NCI-H1105 (cell line): ENCODE data around the gene COL8A2.
A peak's percentile ranks its signal among the peaks of the same experiment; 100 is the strongest.

Experiments used
- DNase-seq: peaks from one replicate; lab custom pipeline; 2025; lab: John Stamatoyannopoulos, UW

Gene COL8A2

DNA sequence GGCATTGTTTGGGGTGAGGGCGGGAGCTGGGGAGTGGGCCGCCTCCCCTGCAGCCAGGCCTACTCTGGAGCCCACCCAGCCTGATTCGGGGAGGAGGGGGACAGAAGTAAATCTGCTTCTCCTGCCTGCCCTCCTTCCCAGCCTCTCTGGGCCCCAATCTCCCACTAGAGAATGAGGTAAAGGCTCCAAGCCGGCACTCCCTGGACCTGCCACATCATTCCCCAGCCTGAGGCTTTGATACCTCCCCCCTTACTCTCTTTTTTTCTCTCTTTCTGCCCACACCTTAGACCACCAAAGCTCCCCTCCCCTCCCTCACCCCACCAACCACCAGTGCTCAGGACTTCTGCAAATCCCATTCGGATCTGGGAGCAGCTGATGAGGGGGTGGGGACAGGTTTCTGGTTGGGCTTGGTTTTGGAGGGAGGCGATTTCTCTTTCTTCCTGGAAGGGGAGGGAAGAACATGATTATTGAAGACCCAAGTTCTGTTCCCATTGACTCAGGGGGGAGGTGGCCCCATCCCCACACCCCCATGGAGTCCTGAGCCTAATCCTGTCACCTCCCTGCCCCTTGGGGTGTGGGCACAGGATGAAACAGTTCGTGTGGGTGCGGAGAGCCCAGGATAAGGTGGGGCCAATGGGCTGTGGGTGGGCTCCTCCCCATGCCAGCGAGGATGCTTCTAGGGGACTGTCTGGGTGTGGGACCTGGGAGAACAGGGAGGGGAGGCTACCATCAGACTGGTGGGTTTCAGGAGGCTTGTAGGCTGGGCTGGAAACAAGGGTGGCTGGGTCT is 32.3 kb upstream of the COL8A2 start:
- DNase-seq: no peak

DNA sequence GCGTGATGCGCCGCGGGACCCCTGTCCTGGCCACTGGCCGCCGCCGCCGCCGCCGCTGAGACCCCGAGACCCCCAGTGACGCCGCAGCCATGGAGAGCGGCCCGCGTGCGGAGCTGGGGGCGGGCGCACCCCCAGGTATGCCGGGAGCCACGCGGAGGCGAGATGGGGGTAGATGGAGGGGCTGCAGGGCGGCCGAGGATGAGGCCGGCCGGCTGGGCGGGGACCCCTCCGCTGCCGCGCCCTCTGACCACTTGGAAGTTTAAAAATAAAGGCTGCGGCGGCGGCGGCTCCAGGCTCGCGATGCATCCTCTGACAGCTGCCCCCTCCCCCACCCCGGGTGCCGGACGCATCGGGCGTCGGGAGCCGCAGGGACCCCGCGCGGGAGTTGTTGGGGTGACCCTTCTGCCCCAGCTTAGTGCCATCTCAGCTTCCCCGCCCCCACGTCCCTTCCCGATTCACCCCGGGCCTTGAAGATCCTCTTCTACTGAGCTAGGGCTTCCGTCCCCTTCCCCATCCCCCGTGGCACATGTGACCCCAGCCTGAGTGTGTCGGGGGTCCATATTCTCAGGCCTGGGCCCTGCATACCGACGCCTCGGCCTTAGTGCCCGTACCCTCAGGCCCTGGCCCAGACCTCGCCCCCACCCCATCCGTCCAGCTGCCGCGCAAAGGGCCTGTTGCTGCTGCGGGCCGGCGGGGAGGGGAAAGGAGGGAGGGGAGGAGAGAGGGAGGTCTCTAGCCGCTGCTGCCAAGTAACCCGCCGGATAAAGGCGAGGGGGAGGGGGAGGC is 31.5 kb upstream of the COL8A2 start:
- DNase-seq: peak; percentile 52

DNA sequence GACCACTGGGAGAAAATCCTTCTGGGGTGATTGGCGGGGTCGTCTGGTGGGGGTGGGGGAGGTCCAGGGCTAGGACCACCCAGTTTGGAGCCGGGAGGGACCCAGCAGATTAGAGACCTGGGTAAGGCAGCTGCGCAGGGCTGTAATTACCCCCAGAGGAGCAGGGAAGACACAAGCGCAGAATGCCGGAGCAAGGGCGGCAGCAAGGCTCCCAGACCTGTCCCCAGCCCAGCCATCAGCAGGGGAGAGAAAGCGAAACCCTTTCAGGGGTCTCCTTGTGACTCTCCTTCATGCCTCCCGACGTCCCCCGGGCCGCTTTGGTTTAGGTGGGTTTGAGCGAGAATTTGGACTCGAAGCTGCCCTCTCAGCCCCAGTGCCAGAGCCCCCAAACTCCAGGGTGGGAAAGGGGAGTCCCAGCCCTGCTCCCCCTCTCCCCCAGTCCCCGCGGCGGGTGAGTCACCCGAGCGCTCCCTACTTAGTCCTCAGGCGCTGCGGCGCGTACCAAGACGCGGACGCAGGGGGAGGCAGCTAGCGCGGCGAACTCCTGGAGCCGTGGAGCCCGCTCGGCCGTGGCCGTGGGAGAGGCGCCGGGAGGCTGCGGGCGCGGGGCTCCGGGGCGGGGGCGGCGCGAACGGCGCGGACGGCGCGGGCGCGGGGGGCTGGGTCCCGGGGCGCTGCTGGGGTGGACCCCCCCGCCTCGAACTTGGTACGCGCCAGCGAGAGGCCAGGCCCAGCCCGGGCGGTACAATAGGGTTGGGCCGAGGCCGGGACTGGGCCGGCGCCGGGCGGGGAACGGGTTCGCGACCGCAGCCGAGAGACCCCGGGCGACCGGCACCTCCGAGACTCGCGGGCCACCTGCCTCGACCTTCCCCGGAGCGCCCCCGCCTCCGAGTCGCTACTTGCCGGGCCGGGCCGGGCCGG is 30.6 kb upstream of the COL8A2 start, which contains the start of gene MAP7D1:
Gene MAP7D1, plus strand, starts transcription at position 753 of the 921 bp plus-strand sequence. CDS start 258 bp downstream, outside the sequence.
- DNase-seq: peak; percentile 67

DNA sequence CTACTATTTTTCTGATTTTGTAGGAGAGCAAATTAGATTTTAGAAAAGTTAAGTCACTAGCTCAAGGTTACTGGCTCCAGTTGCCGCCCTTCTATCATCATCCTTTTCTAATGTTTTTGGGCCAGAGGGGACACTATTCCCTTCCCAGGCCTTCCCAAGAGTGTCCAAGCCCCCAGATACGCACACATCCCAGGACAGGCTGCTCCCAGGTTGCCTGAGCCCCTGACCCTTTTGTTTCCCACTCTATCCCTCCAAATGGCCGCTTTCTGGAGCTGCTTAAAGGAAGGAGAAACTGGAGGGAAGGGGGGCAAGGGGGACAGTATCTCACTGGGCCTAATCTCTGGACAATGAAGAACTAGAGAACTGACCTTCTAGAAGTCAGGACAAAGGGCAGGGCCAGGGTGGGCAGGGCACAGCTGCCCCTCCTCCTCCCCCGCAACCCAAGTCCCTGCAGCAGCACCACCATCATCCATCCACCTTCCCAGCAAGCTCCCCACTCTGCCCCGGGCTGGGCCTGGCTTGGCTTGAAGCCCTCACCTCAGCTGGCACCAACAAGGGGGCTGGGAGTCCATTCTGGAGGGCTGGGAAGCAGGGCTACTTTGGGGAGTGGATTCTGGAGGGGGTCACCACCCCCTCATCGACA is 29.9 kb upstream of the COL8A2 start:
- no peak for DNase-seq

DNA sequence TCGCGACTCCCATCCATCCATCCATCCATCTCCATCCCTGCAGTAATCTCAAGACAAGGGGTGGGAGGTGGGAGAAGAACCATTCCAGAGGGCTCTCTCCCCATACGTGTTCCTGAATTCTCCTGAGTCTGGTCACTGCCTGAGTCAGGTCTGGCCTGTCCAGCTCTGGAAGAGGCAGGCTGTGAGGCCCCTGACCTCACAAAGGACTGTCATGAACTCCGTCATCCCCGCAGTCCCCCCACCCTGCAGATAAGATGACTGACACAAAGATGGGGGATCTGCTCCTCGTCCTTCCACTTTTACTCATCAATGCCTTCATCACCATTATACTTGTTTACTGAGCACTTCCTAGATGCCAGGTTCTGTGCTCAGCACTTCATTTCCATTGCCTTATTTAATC is 29.3 kb upstream of the COL8A2 start:
- DNase-seq: no peak

DNA sequence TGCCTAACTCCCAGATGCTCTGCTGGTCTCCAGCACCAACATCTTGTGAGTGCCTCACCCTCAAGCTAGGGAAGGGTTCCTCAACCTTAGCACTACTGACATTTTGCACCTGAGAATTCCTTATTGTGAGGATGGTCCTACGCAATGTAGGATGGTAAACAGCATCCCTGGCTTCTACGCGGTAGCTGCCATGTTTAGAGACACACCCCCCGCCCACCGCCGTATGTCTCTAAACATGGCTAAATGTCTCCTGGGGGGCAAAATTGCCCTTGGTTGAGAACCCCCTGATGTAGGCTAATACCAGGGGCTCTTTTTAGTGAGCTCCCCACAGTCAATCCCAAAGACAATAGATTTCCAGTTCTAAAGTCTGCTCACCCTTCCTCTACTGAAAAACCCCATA is 28.5 kb upstream of the COL8A2 start:
- no peak for DNase-seq

DNA sequence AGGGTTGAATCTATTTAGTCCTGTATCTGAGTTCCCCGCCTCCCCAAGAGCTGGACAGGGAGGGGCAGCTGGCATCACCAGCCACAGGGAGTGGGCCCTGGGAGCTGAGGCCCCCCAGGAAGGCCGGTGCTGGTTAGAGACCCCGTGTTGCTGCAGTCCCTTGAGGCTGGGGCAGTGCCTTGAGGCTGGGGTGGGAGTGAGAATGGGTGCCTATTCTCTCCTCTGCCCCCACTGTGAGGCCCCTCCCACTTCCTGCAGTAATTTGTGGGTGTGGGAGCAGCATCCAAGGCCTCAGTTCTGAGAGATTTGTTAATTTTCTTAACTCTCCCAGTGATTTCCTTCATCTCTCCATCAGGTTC is 26.8 kb upstream of the COL8A2 start:
- DNase-seq: no peak

DNA sequence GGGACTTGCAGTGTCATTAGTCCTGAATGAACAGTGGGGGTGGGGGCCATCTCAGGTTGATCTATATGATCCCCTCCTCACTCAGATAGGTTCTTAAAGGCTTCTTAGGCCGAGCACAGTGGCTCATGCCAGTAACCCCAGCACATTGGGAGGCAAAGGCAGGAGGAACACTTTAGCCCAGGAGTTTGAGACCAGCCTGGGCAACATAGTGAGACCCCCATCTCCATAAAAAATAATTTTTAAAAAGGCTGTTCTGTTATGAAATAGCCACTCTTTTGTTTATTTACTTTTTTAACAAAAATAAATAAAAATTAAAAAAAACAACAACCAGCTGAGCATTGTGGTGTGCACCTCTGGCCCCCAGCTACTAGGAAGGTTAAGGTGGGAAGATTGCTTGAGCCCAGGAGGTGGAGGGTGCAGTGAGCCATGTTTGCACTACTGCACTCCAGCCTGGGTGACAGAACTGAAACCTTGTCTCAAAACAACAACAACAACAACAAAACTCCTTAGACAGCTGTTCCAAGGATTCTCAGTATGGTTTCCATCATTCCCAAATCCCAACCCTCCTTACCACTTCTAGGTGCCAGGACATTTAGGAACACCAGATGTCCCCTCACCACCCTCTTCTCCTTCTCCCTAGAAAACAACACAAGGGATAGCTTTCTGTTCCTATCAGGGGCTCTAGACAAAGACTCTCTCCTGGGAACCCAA is 26.3 kb upstream of the COL8A2 start:
- DNase-seq: no peak

DNA sequence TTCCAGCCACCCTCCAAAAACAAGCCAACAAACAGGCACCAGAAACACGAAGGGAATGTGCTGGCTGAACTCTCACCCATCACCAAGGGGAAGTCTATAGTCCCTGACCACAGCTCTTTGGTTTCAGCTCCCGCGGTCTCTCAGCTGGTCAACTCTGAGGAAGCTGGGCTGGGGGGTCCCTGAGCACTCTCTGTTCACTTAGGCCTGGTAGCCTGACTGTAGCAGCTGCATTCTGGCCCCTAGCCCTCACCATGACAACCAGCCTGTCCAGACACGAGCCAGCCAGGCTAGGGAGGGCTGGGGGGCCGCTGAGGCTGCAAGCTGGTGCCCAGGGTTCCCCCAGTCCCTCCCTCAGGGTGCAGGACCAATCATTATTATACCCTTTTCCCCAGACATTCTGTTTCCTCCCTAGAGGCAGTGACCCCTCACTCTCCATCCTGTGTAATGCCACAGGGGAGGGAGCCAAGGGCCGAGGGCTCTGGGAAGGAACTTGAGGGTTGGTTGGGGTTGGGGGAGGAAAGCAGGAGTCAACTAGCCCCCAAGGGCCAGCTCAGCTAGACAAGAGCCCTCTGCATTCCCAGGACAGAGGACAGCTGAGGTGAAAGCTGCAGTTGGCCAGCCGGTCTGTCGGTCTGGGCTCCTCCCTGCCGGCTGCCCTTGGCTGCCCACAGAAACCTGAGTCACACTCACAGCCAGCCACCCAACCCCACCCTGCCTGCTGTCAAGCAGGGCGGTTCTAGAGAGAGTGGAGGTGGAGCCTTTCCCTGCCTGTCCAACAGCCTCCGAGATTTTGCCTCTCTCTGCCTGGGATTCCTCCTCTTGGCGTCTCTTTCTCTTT is 25.5 kb upstream of the COL8A2 start:
- peak; percentile 70 for DNase-seq

DNA sequence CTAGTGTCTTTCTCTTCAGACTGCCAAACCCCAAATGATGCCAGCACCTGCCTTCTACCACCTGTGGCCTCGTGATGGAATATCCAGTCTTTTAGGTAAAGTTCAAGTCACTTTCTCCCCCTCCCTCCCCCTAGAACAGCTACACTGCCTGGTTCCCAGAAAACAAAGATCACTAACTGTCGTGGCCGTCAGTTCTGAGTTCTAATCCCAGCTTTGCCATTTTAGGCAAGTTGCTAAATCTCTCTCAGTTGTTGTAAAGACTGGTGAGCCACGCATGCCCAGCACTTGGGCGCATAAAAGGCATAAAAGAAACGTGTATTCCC is 24.9 kb upstream of the COL8A2 start:
- no peak for DNase-seq

DNA sequence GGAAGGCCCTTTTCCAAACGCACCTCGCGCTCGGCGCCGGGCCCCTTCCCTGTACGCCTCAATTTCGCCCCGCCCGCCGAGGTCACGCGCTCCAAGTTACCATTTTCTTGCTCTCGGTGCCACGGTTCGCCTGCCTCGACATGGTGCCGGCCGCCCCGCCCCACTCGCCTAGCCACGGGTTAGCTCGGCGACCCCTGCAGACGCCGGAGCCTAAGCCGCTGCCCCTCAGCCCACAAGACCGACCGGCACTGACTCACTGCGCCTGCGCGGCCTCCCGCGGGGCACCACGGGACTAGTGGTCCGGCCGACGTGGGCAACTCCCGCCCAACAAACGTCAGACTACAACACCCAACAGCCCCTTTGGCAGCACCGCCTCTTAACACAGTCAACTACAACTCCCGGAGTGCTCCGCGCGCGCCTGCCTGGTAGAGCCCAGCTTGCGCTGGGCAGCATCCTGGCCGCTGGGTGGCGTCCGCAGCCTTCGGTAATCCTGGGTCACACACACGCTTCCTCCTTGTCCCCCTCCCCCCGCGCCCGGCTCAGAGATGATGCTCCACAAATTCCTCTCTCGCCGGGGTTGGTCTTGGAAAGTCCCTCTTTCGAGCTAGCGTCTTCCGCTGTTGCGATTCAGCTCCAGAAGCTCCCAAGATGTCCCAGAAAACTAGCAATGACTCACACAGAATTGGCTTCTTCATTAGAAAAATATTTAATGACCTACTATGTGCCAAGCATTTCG is 24.4 kb upstream of the COL8A2 start, which contains the start of gene TRAPPC3:
Gene TRAPPC3, minus strand, starts transcription at position 250 of the 736 bp plus-strand sequence. Its CDS starts 108 bp downstream, at position 142.
- peak; percentile 99 for DNase-seq

DNA sequence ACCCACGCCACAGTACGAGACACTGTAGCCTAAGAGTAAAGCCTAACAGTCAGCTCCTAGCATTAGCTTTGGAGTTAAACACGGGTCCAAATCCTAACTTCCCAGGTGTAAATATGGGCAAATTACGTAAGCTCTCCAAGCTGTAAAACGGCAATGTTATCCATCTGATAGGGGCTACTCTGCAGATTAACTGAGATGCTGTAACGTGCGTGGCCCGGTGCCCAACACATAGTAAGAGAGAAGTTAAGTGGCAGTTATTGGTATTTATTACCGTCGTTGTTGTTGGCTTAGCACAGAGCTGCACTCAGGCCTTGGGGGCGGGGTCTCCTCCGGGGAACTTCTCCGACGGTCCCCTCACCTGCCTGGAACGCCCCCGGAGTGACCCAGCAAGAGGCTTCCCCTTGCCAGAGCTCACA is 23.8 kb upstream of the COL8A2 start:
- no peak for DNase-seq

DNA sequence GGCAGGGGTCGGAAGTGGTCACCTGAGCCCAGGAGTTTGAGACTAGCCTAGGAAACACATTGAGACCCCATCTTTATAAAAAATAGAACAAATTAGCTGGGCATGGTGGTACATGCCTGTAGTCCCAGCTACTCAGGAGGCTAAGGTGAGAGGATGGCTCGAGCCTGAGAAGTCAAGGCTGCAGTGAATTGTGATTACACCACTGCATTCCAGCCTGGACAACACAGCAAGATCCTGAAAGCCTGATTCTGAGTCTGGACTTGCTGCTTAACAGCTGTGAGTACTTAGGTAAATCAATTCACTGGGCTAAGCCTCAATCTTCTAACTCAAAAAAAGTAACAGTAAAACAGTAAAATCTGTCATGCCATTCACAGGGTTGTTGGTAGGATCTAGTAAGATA is 19.4 kb upstream of the COL8A2 start:
- no peak for DNase-seq

DNA sequence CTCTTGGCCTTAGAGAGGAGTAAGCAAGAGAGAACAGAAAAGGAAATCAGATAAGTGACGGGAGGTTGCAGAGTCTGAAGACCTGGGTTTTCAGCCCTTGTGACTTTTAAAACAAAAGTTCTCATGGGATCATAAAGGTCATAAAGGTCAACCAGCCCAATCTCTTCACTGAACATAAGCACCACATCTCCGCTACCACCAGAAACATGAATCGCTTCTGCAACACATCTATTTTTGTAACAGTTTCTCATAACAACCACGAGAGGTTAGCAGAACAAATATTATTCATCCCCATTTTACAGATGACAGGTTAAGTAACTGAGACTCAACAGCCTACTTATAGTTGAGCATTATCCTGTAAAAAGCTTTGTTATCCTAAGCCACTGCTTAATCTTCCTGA is 18.4 kb upstream of the COL8A2 start:
- no peak for DNase-seq

DNA sequence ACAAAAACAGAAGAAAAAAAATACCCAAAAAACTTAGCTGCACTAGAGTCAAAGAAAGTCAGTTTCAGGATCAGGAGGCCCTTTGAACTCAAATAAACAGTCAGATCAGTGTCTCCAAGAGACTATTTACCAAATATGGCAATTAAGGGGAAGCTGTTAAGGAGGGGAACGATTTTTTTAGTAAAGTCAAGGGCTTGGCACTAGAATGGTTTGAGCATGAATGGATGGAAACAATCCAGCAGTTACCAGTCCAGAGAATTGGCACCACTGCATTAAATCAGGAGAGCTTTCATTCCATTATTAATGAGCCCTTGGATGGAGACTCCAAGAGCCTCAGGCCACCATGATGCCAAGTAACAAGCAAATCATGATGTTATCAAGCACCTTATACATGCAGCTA is 17.1 kb upstream of the COL8A2 start:
- peak; percentile 50 for DNase-seq

DNA sequence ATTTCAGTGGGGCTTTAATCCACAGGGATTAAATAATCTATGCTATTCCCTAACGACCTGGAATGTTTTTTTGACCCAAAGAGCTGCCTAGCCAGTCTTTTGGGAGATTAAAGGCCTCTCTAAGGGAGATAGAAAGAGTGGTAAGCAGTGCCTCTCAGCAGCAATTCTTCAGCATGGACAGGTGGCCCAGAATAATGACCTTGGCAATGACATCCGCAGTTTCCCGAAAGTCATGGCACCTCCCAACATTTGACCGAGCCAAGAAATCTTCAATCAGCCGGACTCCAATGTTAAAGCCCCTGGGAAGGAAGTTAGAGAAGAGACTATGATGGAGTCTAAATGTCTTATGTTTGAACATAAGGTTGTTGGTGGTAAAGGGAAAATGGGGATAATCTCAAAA is 14.5 kb upstream of the COL8A2 start:
- DNase-seq: no peak

DNA sequence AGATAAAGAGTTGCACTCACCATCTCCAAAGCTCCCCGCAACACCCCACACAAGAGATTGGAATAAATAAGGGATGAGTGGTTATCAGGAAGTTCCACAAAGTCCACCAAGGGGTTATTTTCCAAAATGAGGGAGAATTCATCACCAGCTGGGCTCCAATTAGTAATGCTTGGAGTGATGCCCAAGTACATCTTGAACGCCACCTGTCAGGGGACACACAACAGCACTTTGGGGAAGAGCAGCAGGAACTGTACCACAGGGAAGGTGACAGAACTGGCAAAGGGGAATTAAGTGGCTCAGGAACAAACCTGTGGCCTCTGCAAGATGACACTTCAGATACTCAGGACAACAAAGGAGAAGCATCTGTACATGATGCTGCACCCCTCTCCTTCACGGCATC is 12.8 kb upstream of the COL8A2 start:
- peak; percentile 85 for DNase-seq

DNA sequence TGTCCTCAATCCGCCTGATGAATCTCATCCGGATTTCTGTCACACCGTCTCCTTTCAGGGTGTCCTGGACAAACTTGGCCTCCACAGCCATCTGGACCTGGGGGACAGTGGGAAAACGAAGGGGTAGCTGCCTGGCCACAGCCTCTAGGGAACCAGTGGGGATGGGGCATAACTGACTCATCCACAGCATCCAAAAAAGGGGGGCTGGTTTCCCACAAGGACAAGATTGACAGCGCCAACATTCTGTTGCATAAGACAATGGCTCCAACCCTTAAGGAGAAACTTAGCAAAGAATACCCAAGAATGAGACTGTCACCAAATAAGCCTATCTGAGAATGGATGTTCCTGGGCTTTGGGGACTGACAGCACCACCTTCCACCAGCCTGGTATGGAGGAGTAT is 12.2 kb upstream of the COL8A2 start:
- DNase-seq: no peak

DNA sequence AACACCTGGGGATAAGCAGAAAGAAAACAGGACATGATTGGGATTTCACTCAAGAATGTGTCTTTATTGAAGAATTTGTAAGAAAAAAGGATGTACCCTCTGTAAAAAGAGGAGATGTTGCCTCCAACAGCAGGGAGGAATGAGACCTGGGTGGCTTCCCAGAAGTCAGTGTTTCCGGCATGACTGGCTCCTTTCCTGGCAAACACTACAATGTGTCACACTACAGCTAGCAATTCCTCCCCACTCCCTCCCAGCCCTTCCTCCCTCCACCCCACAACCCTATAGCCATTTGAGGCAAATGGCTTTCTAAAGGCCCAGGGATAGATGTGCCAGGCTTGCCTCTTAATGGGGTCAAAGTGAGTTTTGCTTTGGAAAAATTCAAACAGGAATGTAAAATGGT is 11.5 kb upstream of the COL8A2 start:
- DNase-seq: no peak

DNA sequence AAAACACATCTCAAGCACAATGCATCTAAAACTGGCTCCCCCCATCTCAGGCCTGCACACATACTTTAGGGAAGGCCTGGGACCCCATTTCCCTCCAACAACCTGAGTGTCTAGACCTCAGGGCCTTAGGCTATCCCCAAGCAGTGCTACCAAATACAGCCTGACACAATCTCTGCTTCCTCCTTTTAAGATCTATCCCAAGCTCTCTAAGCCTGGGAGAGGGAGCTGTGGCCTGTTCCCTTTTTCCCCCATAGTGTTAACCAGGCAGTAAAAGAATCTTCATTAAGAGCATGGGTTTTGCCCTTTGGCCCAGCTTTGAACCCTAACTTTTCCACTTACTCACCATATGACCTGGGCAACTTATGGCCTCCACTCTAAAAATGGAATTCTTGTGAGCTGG is 10.8 kb upstream of the COL8A2 start:
- no peak for DNase-seq
